Stimulated activated naive CD8-positive, alpha-beta T cell treated with anti-CD3 and anti-CD28 coated beads, Interleukin-15, Interleukin-2, amounts not matched to agents 100 U/mL and 50 U/mL, for 24 hours (primary cell): ENCODE measurements around the gene AKAP12.
"Not testable (repeated sequence)": the region's sequence is repeated elsewhere in the genome, so short reads cannot be mapped to it uniquely, and the experiment has no call there.

Source experiments
- ATAC-seq: fragments of 150-1000 bp; cut with Tn5 transposase; one replicate; pipeline ENCODE4 v1.10.0; 2021
- DNase-seq: peaks from one replicate; pipeline ENCODE4 v3.0.0; 2021

AKAP12 gene

GRCh38 chr6:151382631-151383030 lies 142.9 kb downstream of the AKAP12 start:
- not testable (repeated sequence) for DNase-seq, ATAC-seq

- no peak for DNase-seq
- no peak for ATAC-seq
Observed at GRCh38 chr6:151384151-151384550, 144.4 kb downstream of the AKAP12 start.

- no peak for DNase-seq
- ATAC-seq, result no peak
Observed at GRCh38 chr6:151385177-151385576, 145.4 kb downstream of the AKAP12 start.

GRCh38 chr6:151387175-151387970 lies 147.6 kb downstream of the AKAP12 start:
- no peak for DNase-seq
- no peak for ATAC-seq

GRCh38 chr6:151388236-151388635 lies 148.5 kb downstream of the AKAP12 start:
- no peak for ATAC-seq
- no peak for DNase-seq

GRCh38 chr6:151388997-151389617 lies 149.3 kb downstream of the AKAP12 start:
- DNase-seq (peak; percentile 30), ATAC-seq (no peak)

GRCh38 chr6:151389618-151390275 lies 150.0 kb downstream of the AKAP12 start:
- DNase-seq, result no peak
- ATAC-seq, result peak; percentile 80

- ATAC-seq (peak; percentile 85), DNase-seq (peak; percentile 98)
Observed at GRCh38 chr6:151390276-151390850, 150.6 kb downstream of the AKAP12 start.

- DNase-seq, result peak; percentile 85
- ATAC-seq, result peak; percentile 6
Observed at GRCh38 chr6:151390851-151391470, 151.2 kb downstream of the AKAP12 start.

GRCh38 chr6:151391471-151392413 lies 152.0 kb downstream of the AKAP12 start, which contains the start of gene ZBTB2:
Gene ZBTB2 (minus strand): TSS chr6:151391559. CDS start chr6:151373637, 17,922 bp downstream.
- DNase-seq, result peak; percentile 67
- peak; percentile 12 for ATAC-seq

- ATAC-seq, result no peak
- DNase-seq, result no peak
Observed at GRCh38 chr6:151392427-151392826, 152.7 kb downstream of the AKAP12 start.

GRCh38 chr6:151393410-151393809 lies 153.6 kb downstream of the AKAP12 start:
- DNase-seq (no peak), ATAC-seq (no peak)

GRCh38 chr6:151399679-151400078 lies 159.9 kb downstream of the AKAP12 start:
- no peak for DNase-seq
- ATAC-seq, result no peak

GRCh38 chr6:151400473-151400872 lies 160.7 kb downstream of the AKAP12 start:
- no peak for DNase-seq
- ATAC-seq, result no peak

- no peak for ATAC-seq
- no peak for DNase-seq
Observed at GRCh38 chr6:151402228-151402627, 162.5 kb downstream of the AKAP12 start.

- DNase-seq, result no peak
- no peak for ATAC-seq
Observed at GRCh38 chr6:151403919-151404308, 164.1 kb downstream of the AKAP12 start.
